ENCODE data around the gene HOXA6. TPM values are rescaled to one million over a fixed set of nuclear protein-coding genes. Genes with fewer than 3 reads are reported as not detected.

The HOXA6 gene
- total RNA-seq, 1 experiment from 2014 or later = not detected

- no peak overlapping the region for H2BK20ac ChIP-seq (ENCODE audit: low read depth, low read length, poor library complexity, severe bottlenecking)
- H3T11ph ChIP-seq (ENCODE audit: low read length) = no peak overlapping the region
- no peak overlapping the region for H2AK5ac ChIP-seq (ENCODE audit: insufficient read length, low read length)
- H3K27ac ChIP-seq (ENCODE audit: insufficient read length, low read depth, low read length) = no peak overlapping the region
- H2BK120ac ChIP-seq (ENCODE audit: low read depth, low read length, poor library complexity, severe bottlenecking) = no peak overlapping the region
- no peak overlapping the region for H3K4ac ChIP-seq (ENCODE audit: low read depth, low read length)
- Mint-ChIP-seq H3K4me3 (no peak overlapping the region; a peak in 1 of 5 replicates), H3K4me1 (peaks cover 2 to 16% of the 10 kb centered on the region in 2 experiments), H3K27ac (no peak overlapping the region), H3K9me3 (peaks cover 3 to 14% of the 10 kb centered on the region in 2 experiments; a peak in 2 of 5 replicates), H3K27me3 (ENCODE audit: low read depth) (peaks cover 95% of the 10 kb centered on the region), H3K36me3 (ENCODE audit: insufficient read depth in 1 of 3, low read depth in 3 of 3) (no peaks in the 10 kb centered on the region; a peak in 1 of 7 replicates)
- no peak overlapping the region for H3K18ac ChIP-seq (ENCODE audit: insufficient read length, low read depth, low read length)
- no peak overlapping the region for H4K8ac ChIP-seq (replicated peaks; ENCODE audit: insufficient read length, low read depth, low read length)
- no peak overlapping the region for H2BK12ac ChIP-seq (ENCODE audit: insufficient read length, low read depth, low read length)
- no peak overlapping the region for H3K56ac ChIP-seq (ENCODE audit: insufficient read length, low read depth, low read length)
- no CpG with 5 or more reads among the region's 6 CpGs for WGBS (ENCODE audit: extremely low coverage, insufficient read length, low lambda C conversion rate)
- no peak overlapping the region for H4K5ac ChIP-seq (ENCODE audit: insufficient read length, low read depth, low read length)
- H3K4me1 ChIP-seq (ENCODE audit: insufficient read depth, low read length) = no peaks in the 10 kb centered on the region
- H4K20me1 ChIP-seq (ENCODE audit: control insufficient read depth, insufficient read depth, insufficient read length) = no peaks in the 10 kb centered on the region
- H2AFZ ChIP-seq (ENCODE audit: low read length) = no peak overlapping the region
- H3K14ac ChIP-seq (ENCODE audit: insufficient read depth, low read length) = no peak overlapping the region
- H4K91ac ChIP-seq (ENCODE audit: insufficient read length, low read depth, low read length) = no peak overlapping the region
- H2BK5ac ChIP-seq (ENCODE audit: insufficient read length, low read length) = no peak overlapping the region
- DNase-seq = peak; percentile 72
- H3K79me1 ChIP-seq (ENCODE audit: insufficient read depth, low read depth, low read length, poor library complexity, severe bottlenecking) = no peaks in the 10 kb centered on the region
- no peak overlapping the region for H2BK15ac ChIP-seq (ENCODE audit: low read depth, low read length)
- no peaks in the 10 kb centered on the region for H3K9me3 ChIP-seq (ENCODE audit: control insufficient read depth, low read depth, low read length)
- TF ChIP-seq CTCF (conservative IDR thresholded peaks at IDR 0.05) = peak; percentile 94
- no peaks in the 10 kb centered on the region for H3K23me2 ChIP-seq (ENCODE audit: insufficient read length, low read depth, low read length, poor library complexity, severe bottlenecking)
- H3K79me2 ChIP-seq (ENCODE audit: insufficient read depth, low read length) = no peaks in the 10 kb centered on the region
- no peak overlapping the region for H3K23ac ChIP-seq (ENCODE audit: insufficient read length, low read depth, low read length)
- H3K27me3 ChIP-seq (ENCODE audit: insufficient read depth, low read length) = peaks cover 85% of the 10 kb centered on the region
- H3K9ac ChIP-seq (ENCODE audit: extremely low read depth, insufficient read length, low read length) = no peak overlapping the region
- H3K4me2 ChIP-seq (ENCODE audit: insufficient read depth, insufficient read length, low read length) = no peak overlapping the region
Measured at GRCh38 chr7:27196287-27196767, 48.8 kb upstream of the HOXA6 start.

Measured in H9 (cell line).